Measurements from ENCODE around the gene BIN1.

Gene BIN1

GRCh38 chr2:127064642-127065250, 42.2 kb downstream of the BIN1 start:
- ATAC-seq (ENCODE audit: low read depth) (no peak), DNase-seq (ENCODE audit: low spot score in 2 of 2) (no peak)
- Mint-ChIP-seq H3K36me3 (peaks cover 22% of the 10 kb centered on the region), H3K27ac (no peak overlapping the region), H3K4me3 (no peak overlapping the region), H3K4me1 (peaks cover 11% of the 10 kb centered on the region), H3K9me3 (no peaks in the 10 kb centered on the region), H3K27me3 (no peaks in the 10 kb centered on the region)

GRCh38 chr2:127063701-127064590, 43.0 kb downstream of the BIN1 start:
- Mint-ChIP-seq H3K27me3 (no peaks in the 10 kb centered on the region), H3K36me3 (peaks cover 21% of the 10 kb centered on the region), H3K27ac (no peak overlapping the region), H3K4me1 (peaks cover 6% of the 10 kb centered on the region), H3K9me3 (no peaks in the 10 kb centered on the region), H3K4me3 (no peak overlapping the region)
- no peak for DNase-seq (ENCODE audit: low spot score in 2 of 2)
- ATAC-seq (ENCODE audit: low read depth), result no peak

- ATAC-seq (ENCODE audit: low read depth), result no peak
- peaks cover 4% of the 10 kb centered on the region for H3K4me1 Mint-ChIP-seq
- H3K27ac Mint-ChIP-seq, result no peak overlapping the region
- peaks cover 23% of the 10 kb centered on the region for H3K36me3 Mint-ChIP-seq
- no peak for DNase-seq (ENCODE audit: low spot score in 2 of 2)
- H3K27me3 Mint-ChIP-seq, result no peaks in the 10 kb centered on the region
- no peaks in the 10 kb centered on the region for H3K9me3 Mint-ChIP-seq
- no peak overlapping the region for H3K4me3 Mint-ChIP-seq
Observed at GRCh38 chr2:127061375-127062273, 45.3 kb downstream of the BIN1 start.

- no peaks in the 10 kb centered on the region for H3K9me3 Mint-ChIP-seq
- no peaks in the 10 kb centered on the region for H3K27me3 Mint-ChIP-seq
- H3K4me3 Mint-ChIP-seq, result no peak overlapping the region
- no peak overlapping the region for H3K27ac Mint-ChIP-seq
- DNase-seq (ENCODE audit: low spot score in 2 of 2) (no peak), ATAC-seq (ENCODE audit: low read depth) (no peak)
- peaks cover 4% of the 10 kb centered on the region for H3K4me1 Mint-ChIP-seq
- peaks cover 23% of the 10 kb centered on the region for H3K36me3 Mint-ChIP-seq
Observed at GRCh38 chr2:127060264-127060945, 46.5 kb downstream of the BIN1 start.

DNA sequence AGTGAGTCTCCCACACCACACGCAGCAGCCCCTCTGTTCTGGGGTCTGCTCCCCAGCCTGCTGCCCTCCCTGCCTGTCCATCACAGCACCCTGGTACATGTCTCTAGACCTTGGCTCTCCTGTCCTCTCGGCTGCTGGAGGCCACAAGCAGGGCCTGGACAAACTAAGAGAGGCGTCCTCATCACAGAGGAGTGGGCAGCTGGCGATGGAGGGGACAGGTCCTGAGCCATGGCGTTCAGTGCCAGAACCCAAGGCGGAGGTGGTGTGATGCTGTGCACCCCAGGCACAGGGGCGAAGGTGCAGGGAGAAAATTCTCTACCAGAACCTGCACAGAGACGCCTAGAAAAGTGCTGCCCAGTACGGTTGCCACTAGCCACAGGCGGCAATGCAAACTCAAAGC, 47.4 kb downstream of the BIN1 start:
- H3K27ac Mint-ChIP-seq, result no peak overlapping the region
- H3K27me3 Mint-ChIP-seq, result no peaks in the 10 kb centered on the region
- ATAC-seq (ENCODE audit: low read depth) (no peak), DNase-seq (ENCODE audit: low spot score in 2 of 2) (no peak)
- peaks cover 2% of the 10 kb centered on the region for H3K4me1 Mint-ChIP-seq
- no peaks in the 10 kb centered on the region for H3K9me3 Mint-ChIP-seq
- no peak overlapping the region for H3K4me3 Mint-ChIP-seq
- peaks cover 22% of the 10 kb centered on the region for H3K36me3 Mint-ChIP-seq

- Mint-ChIP-seq H3K9me3 (no peaks in the 10 kb centered on the region), H3K4me3 (no peak overlapping the region), H3K36me3 (peaks cover 22% of the 10 kb centered on the region), H3K27ac (no peak overlapping the region), H3K27me3 (no peaks in the 10 kb centered on the region), H3K4me1 (peaks cover 2% of the 10 kb centered on the region)
- ATAC-seq (ENCODE audit: low read depth) (no peak), DNase-seq (ENCODE audit: low spot score in 2 of 2) (no peak)
Observed at GRCh38 chr2:127058954-127059252, 48.1 kb downstream of the BIN1 start.

- Mint-ChIP-seq H3K9me3 (no peaks in the 10 kb centered on the region), H3K36me3 (peaks cover 22% of the 10 kb centered on the region), H3K4me3 (no peak overlapping the region), H3K27ac (no peak overlapping the region), H3K4me1 (peaks cover 2% of the 10 kb centered on the region), H3K27me3 (no peaks in the 10 kb centered on the region)
- ATAC-seq (ENCODE audit: low read depth) (no peak), DNase-seq (ENCODE audit: low spot score in 2 of 2) (no peak)
Observed at GRCh38 chr2:127058246-127058953, 48.6 kb downstream of the BIN1 start.

GRCh38 chr2:127057371-127058245, 49.3 kb downstream of the BIN1 start:
- no peak for DNase-seq (ENCODE audit: low spot score in 2 of 2)
- H3K36me3 Mint-ChIP-seq, result peaks cover 26% of the 10 kb centered on the region
- H3K9me3 Mint-ChIP-seq, result no peaks in the 10 kb centered on the region
- H3K27me3 Mint-ChIP-seq, result no peaks in the 10 kb centered on the region
- H3K27ac Mint-ChIP-seq, result no peak overlapping the region
- no peak for ATAC-seq (ENCODE audit: low read depth)
- H3K4me3 Mint-ChIP-seq, result no peak overlapping the region
- H3K4me1 Mint-ChIP-seq, result peaks cover 8% of the 10 kb centered on the region

DNA sequence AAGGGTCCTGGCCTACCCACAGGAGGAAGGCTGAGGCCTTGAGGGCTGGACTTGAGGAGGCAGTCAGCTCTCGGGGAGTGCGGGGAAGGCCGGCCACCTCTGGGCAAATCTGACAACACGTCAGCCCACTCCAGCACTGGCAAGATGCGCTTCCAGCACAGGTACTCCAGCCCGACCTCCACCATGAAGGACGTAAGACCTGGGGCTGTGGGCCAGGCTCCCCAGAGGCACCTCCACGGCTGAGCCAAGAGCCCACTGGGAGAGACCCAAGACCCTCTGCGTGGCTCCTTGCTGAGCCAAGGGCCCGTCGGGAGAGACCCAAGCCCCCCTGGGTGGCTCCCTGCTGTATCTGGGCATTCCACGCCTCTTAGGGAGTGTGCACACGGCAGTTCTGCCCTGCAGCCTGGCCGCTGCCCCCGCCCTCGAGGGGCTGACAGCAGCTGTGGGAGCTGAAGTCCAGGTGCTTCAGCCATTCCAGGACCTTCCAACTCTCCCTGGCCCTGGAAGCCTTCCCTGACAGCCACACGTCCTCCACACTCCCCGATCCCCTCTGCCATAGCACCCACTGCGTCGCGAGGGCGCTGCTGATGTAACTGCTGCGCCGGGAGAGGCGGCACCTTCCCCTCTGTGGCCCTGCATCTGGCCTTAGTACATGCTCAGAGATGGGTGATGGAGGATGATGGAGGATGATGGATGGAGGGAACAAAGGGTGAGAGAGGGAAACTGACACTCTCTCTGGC, 50.2 kb downstream of the BIN1 start:
- ATAC-seq (ENCODE audit: low read depth) (no peak), DNase-seq (ENCODE audit: low spot score in 2 of 2) (no peak)
- H3K4me1 Mint-ChIP-seq, result peaks cover 8% of the 10 kb centered on the region
- no peak overlapping the region for H3K27ac Mint-ChIP-seq
- no peaks in the 10 kb centered on the region for H3K27me3 Mint-ChIP-seq
- peaks cover 23% of the 10 kb centered on the region for H3K36me3 Mint-ChIP-seq
- H3K4me3 Mint-ChIP-seq, result no peak overlapping the region
- H3K9me3 Mint-ChIP-seq, result no peaks in the 10 kb centered on the region

DNA sequence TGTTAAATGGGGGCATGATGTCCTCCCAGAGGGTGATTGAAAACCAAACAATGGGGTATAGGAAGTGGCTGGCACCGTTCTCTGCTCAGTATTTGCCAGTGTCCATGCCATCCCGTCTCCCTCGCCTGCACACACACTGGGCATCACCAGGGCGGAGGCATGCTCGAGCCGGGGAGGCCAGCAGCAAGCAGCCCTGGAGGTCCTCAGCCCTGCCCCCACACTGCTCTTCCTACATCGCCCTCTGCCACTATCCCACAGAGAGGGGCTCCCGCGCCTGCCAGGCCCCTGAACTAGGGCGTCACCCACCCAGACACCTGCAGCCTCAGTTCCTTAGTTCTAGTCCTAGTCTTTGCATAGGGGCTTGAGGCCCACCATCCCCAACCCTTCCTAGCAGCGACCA, 50.9 kb downstream of the BIN1 start:
- H3K27ac Mint-ChIP-seq, result no peak overlapping the region
- H3K27me3 Mint-ChIP-seq, result no peaks in the 10 kb centered on the region
- DNase-seq (ENCODE audit: low spot score in 2 of 2), result no peak

GRCh38 chr2:127055786-127056076, 51.2 kb downstream of the BIN1 start:
- Mint-ChIP-seq H3K36me3 (peaks cover 20% of the 10 kb centered on the region), H3K27me3 (no peaks in the 10 kb centered on the region), H3K27ac (no peak overlapping the region), H3K4me3 (no peak overlapping the region), H3K4me1 (peaks cover 8% of the 10 kb centered on the region), H3K9me3 (no peaks in the 10 kb centered on the region)
- DNase-seq (ENCODE audit: low spot score in 2 of 2) (no peak), ATAC-seq (ENCODE audit: low read depth) (no peak)

More for the DNA sequence above, 50.9 kb downstream of the BIN1 start:
- Mint-ChIP-seq H3K4me1 (peaks cover 8% of the 10 kb centered on the region), H3K4me3 (no peak overlapping the region), H3K36me3 (peaks cover 20% of the 10 kb centered on the region), H3K9me3 (no peaks in the 10 kb centered on the region)
- ATAC-seq (ENCODE audit: low read depth), result no peak

- Mint-ChIP-seq H3K4me1 (peaks cover 8% of the 10 kb centered on the region), H3K36me3 (peaks cover 20% of the 10 kb centered on the region), H3K27ac (no peak overlapping the region), H3K9me3 (no peaks in the 10 kb centered on the region), H3K27me3 (no peaks in the 10 kb centered on the region), H3K4me3 (no peak overlapping the region)
- DNase-seq (ENCODE audit: low spot score in 2 of 2), result no peak
- no peak for ATAC-seq (ENCODE audit: low read depth)
Observed at GRCh38 chr2:127054996-127055785, 51.8 kb downstream of the BIN1 start.

Measured in memory B cell (primary cell).